Large intestine (tissue), 12 donors: ENCODE data around the gene ASB16. TPM values are rescaled to one million over a fixed set of nuclear protein-coding genes. Genes with fewer than 3 reads are reported as not detected.

Experiments used
- DNase-seq, 2 donors: peaks; one replicate each; pipeline versions ENCODE4 v3.0.0 to v3.0.0-alpha.2; 2013
- H3K27ac ChIP-seq: one replicate; pipeline ENCODE4 v1.5.1; 2013; ENCODE audit warnings: low read length
- H3K27me3 ChIP-seq: 2 replicates; pipeline ENCODE4 v1.6.1; 2013; ENCODE audit warnings: low read length; ENCODE audit not compliant: control insufficient read depth, insufficient read depth
- H3K36me3 ChIP-seq: 2 replicates; pipeline ENCODE4 v1.6.1; 2013; ENCODE audit warnings: low read length; ENCODE audit not compliant: control insufficient read depth, insufficient read depth
- H3K4me1 ChIP-seq: one replicate; pipeline ENCODE4 v1.6.1; 2013; ENCODE audit warnings: low read length; ENCODE audit not compliant: control insufficient read depth, insufficient read depth
- H3K4me3 ChIP-seq: one replicate; pipeline ENCODE4 v1.5.1; 2013; ENCODE audit warnings: low read length
- H3K9me3 ChIP-seq: one replicate; pipeline ENCODE4 v1.6.1; 2013; ENCODE audit warnings: mild to moderate bottlenecking, low read depth, low read length, moderate library complexity; ENCODE audit not compliant: control insufficient read depth
- WGBS: methylation state at CpG from one replicate; pipeline ENCODE4 v1.1.5; 2013; ENCODE audit warnings: low lambda C conversion rate; ENCODE audit not compliant: insufficient coverage; 5-methylcytosine and 5-hydroxymethylcytosine counted together
- long read RNA-seq, 11 donors: transcript quantifications; one replicate each; lab custom pipeline, GENCODE V29; 2026
- polyA plus RNA-seq: library from polyadenylated mRNA; unstranded; fragments of 120-200 nt; gene quantifications from one replicate; pipeline ENCODE4 v1.2.1, GENCODE V29; 2013

Gene ASB16, protein sequence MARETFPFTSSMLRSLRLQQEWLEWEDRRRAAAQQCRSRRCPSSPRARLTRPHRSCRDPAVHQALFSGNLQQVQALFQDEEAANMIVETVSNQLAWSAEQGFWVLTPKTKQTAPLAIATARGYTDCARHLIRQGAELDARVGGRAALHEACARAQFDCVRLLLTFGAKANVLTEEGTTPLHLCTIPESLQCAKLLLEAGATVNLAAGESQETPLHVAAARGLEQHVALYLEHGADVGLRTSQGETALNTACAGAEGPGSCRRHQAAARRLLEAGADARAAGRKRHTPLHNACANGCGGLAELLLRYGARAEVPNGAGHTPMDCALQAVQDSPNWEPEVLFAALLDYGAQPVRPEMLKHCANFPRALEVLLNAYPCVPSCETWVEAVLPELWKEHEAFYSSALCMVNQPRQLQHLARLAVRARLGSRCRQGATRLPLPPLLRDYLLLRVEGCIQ
- 2.5 TPM for polyA plus RNA-seq
- long read RNA-seq, donor 1 = 0 reads
- long read RNA-seq, donor 2 = 0 reads
- long read RNA-seq, donor 3 = 0 reads
- long read RNA-seq, donor 4 = 0 reads
- long read RNA-seq, donor 5 = 0 reads
- long read RNA-seq, donor 6 = 0 reads
- long read RNA-seq, donor 7 = 0 reads
- long read RNA-seq, donor 8 = 0 reads
- long read RNA-seq, donor 9 = 0 reads
- long read RNA-seq, donor 10 = 0 reads
- long read RNA-seq, donor 11 = 0 reads

DNA sequence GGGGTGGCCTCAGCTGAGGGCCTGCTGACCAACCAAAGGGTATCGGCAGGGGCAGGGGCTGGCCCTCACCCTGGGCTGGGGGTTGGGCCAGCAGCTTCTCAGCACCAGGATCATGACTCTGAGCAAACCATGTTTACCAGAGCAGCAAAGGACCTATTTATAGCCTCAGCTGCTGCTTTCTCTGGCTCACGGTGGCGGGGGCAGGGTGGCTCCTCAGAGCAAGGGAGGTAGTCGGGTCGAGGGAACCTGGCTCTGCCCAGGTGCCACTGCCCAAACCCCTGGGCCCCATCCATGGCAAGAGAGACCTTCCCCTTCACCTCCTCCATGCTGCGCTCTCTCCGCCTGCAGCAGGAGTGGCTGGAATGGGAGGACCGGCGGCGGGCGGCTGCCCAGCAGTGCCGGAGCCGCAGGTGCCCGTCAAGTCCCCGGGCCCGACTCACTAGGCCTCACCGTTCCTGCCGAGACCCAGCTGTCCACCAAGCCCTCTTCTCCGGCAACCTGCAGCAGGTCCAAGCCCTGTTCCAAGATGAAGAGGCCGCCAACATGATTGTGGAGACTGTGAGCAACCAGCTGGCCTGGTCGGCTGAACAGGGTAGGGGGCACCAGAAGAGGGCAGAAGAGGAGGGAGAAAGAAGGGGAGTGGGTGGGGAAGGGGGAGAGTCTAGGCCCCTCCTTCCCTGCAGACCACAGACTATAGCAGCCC is at the start of gene ASB16:
ASB16 (plus strand) TSS at position 206 of the 703 bp plus-strand sequence; CDS start at position 292, 86 bp downstream.
- DNase-seq = no peak
- 30% methylated on average over 2 of the region's 21 CpGs for WGBS

DNA sequence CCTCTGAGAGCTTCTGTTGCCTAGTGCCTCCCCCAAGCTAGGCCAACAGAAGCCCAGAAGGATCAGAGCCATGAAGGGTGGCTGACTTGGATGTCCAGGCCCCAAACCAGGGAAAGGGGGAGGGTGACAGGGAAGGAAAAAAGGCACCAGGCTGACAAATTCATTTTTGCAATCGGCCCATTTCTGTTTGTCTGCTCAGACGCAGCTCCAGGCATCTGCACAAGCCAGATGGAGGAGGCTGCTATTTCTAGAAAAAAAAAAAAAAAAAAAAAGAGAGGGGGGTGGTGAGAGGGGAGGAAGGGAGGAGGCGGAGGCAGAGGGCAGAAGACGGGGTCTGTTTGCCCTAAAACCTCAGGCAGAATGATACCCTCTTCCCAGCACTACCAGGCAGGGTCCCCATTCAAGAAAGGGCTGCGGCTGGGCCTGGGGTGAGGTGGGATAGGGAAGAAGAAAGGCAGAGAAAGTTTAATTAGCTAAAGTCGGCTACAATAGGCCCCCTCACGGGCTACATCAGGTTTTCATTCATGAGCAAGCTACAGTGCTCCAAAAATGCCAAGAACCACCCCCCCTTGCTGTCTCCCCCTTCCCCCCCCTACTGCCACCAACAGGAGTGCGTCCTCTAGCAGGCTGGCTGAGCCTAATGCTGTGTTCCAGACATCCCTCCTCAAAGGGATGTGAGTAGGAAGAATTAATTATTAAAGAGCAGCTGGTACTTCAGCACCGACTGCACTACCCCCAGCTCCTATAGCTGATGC is 49.5 kb upstream of the ASB16 start:
- no CpG with 5 or more reads among the region's 9 CpGs for WGBS
- Histone ChIP-seq H3K36me3 (peaks cover 18% of the 10 kb centered on the region), H3K27ac (no peak overlapping the region), H3K4me3 (no peak overlapping the region), H3K27me3 (no peaks in the 10 kb centered on the region), H3K4me1 (peaks cover 14% of the 10 kb centered on the region), H3K9me3 (no peaks in the 10 kb centered on the region)
- DNase-seq = no peak

More for the DNA sequence above, at the start of gene ASB16:
- peak within 1 kb of the TSS; percentile 28 for H3K27ac ChIP-seq
- peaks cover 10% of the 10 kb centered on the region for H3K4me1 ChIP-seq
- H3K27me3 ChIP-seq = peaks cover 7% of the 10 kb centered on the region
- H3K36me3 ChIP-seq = peaks cover 2% of the 10 kb centered on the region
- H3K4me3 ChIP-seq = no peak within 1 kb of the TSS
- H3K9me3 ChIP-seq = no peaks in the 10 kb centered on the region

DNA sequence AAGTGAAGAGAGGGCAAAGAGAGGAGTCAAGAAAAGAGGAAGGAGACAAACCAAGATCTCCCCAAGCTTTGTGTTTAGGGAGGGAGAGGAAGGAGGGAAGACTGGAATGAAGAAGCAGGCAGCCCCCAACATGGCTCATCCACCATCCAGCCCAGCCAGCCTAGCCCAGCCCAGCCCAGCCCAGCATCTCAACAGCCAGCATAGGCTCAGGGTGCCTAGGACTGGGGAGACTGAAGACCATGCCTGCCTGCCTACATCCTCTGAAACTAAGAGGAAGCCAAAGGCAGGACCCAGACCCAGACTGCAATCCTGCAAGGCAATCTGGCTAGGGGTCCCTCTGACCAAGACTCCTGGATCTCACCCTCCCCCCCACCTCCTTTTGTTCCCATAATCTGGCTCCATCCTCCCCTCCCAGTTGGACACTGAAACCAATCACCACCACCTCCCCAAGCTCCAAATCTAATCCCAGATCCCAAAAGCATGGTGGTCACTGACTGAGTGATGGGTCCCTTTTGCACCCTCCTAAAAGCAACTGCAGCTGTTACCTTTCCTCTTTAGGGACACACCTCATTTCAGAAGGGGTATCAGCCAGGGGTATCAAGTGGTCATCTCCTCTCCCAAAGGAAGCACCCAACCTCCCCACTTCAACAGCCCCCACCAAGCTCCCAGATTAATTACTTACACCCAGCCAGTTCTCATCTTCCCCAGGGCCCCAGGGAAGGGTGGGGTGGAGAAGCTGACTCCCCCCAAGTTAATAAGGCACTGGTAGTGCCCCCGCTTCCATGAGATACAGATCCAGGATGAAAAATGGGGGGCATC is 48.3 kb upstream of the ASB16 start:
- H3K27me3 ChIP-seq = no peaks in the 10 kb centered on the region
- H3K9me3 ChIP-seq = no peaks in the 10 kb centered on the region
- DNase-seq = no peak
- peak overlapping the region; percentile 69 for H3K4me3 ChIP-seq
- peaks cover 7% of the 10 kb centered on the region for H3K36me3 ChIP-seq
- peaks cover 14% of the 10 kb centered on the region for H3K4me1 ChIP-seq
- H3K27ac ChIP-seq = peak overlapping the region; percentile 44
- whole genome bisulfite sequencing = no CpG with 5 or more reads among the region's 1 CpG

DNA sequence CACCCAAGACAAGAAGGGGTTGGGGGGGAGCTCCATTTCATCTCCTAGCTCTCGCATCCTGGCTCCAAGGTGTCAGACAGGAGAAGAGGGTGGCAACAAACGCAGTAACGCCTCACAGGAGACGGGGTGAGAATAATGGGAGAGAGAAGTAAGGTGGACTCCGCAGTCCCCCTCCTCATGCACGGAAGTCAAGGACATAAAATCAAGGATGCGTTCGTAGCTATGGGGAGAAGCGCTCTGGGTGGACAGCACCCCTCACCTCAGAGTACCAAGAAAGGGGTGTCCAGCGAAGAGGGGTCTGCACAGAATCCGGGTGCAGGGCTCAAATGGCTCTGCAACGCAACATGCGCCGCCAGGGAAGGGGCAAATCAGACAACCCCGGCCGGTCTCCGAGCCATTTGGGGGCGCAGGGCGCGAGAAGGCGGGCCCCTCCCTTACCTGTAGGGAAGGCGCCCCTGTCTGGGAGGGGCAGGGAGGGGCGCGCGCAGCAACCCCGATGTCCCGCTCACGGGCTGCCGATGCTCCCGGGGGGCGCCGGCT is 47.6 kb upstream of the ASB16 start:
- Histone ChIP-seq H3K27me3 (no peaks in the 10 kb centered on the region), H3K9me3 (no peaks in the 10 kb centered on the region), H3K36me3 (peaks cover 3% of the 10 kb centered on the region), H3K4me1 (peaks cover 14% of the 10 kb centered on the region), H3K4me3 (peak overlapping the region; percentile 69), H3K27ac (peak overlapping the region; percentile 44)
- WGBS = no CpG with 5 or more reads among the region's 32 CpGs
- peak in 1 of 2 donors; percentile 31 for DNase-seq

DNA sequence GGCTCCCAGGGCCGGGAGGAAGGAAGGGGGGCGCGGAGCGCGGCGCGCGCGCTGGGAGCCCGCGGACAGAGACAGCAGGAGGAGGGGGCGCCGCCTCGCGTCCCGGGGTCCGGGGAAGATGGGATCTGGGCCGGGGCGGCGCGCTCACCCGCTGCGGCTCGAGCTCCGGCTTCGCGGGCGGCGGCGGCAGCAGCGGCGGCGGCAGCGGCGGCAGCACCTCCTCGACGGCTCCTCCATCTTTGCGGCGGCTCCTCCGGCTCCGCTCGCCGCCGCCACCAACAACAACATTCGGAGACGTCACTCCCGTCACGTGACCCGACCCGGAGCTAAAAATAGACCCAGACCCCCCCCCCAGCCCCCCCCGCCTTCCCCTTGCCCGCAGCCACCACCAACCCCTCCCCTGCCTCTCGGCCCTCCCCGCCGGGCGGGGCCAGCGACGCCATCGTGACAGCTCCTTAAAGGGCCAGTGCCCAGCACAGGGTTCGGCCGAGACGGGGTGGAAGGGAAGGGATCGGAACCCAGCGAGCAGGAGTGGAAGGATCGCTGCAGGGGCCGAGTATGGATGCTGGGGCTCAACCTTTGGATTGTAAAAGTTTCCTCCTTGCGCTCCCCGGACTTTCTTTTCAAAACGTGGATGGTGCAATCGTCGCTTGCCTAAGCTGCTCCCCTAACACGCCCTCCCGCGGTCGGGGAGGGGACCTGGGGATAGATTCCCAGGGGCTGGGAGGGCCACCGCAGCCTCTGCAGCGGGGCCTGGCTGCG is 47.0 kb upstream of the ASB16 start, which contains the start of gene HDAC5:
HDAC5 (minus strand) TSS at position 286 of the 762 bp plus-strand sequence. CDS start 6,126 bp downstream, outside the sequence.
- H3K4me3 ChIP-seq = peak within 1 kb of the TSS; percentile 69
- H3K4me1 ChIP-seq = peaks cover 14% of the 10 kb centered on the region
- H3K27me3 ChIP-seq = no peaks in the 10 kb centered on the region
- no CpG with 5 or more reads among the region's 78 CpGs for WGBS
- DNase-seq = peak; percentile 93 to 97
- peak within 1 kb of the TSS; percentile 86 for H3K27ac ChIP-seq
- H3K9me3 ChIP-seq = no peaks in the 10 kb centered on the region
- peaks cover 3% of the 10 kb centered on the region for H3K36me3 ChIP-seq

DNA sequence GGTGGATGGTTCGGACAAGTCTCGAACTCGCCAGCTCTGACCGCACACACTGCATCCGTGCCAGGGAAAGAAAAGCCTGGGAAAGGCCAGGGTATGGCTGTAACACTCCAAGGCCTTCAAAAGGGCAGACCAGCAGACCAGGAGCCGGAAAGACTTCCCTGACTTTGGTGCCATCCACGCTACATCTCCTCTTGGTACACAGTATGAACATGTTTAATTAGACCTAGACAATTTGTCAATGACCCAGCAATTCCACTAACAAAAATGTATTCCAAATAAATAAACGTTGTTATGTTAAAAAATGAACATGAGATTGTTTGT is 46.4 kb upstream of the ASB16 start:
- Histone ChIP-seq H3K27me3 (no peaks in the 10 kb centered on the region), H3K27ac (peak overlapping the region; percentile 86), H3K36me3 (peaks cover 3% of the 10 kb centered on the region), H3K4me1 (peaks cover 14% of the 10 kb centered on the region), H3K4me3 (peak overlapping the region; percentile 69), H3K9me3 (no peaks in the 10 kb centered on the region)
- no CpG with 5 or more reads among the region's 8 CpGs for WGBS
- no peak for DNase-seq

DNA sequence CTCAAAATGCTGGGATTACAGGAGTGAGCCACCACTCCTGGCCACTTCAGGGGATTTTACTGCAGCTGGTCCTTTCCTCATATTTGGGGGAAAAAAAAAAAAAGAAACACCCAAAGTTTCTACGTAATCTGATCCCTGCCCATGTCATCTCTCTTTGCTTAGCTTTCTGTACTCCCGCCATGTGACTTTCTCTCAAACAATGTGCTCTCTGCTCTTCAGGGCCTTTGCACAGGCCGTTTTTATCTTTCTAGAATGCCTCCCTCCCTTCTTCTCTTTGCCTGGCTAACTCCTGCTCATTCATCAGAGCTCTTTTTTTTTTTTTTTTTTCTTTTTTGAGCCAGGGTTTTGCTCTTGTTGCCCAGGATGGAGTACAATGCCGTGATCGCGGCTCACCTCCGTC is 42.1 kb upstream of the ASB16 start:
- H3K4me3 ChIP-seq = no peak overlapping the region
- DNase-seq = no peak
- 73% methylated on average over 3 of the region's 7 CpGs for WGBS

DNA sequence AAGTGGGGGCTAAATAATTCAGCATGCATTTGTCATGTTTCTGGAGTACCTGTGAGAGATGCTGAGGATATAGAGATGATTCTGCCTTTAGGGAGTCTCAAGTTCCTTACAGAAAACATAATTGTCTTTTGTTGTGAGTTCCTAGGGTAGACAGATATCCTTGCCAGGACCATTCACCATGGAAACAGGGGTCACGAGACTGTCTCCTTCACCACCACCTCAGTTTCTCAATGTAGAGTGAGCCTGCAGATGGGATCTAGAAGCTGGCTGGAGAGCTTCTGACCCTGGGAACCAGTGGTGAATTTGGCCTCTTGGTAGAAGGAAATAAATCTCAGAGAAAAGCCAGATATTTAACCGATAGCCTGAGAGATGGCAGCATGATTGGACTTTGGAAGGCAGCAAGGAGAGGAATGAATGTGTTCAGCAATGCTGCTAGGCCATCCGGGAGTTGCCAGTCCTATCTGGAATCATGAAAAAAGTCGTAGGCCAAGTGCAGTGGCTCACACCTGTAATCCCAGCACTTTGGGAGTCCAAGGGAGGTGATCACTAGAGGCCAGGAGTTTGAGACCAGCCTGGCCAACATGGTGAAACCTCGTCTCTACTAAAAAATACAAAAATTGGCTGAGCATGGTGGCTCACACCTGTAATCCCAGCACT is 39.7 kb upstream of the ASB16 start:
- peak; percentile 59 to 76 for DNase-seq

More for the DNA sequence above, 42.1 kb upstream of the ASB16 start:
- Histone ChIP-seq H3K9me3 (no peaks in the 10 kb centered on the region), H3K27ac (no peak overlapping the region), H3K27me3 (no peaks in the 10 kb centered on the region), H3K4me1 (peaks cover 4% of the 10 kb centered on the region), H3K36me3 (no peaks in the 10 kb centered on the region)

More for the DNA sequence above, 39.7 kb upstream of the ASB16 start:
- no CpG with 5 or more reads among the region's 5 CpGs for WGBS
- peaks cover 4% of the 10 kb centered on the region for H3K4me1 ChIP-seq
- H3K27me3 ChIP-seq = no peaks in the 10 kb centered on the region
- no peaks in the 10 kb centered on the region for H3K36me3 ChIP-seq
- peak overlapping the region; percentile 25 for H3K27ac ChIP-seq
- no peaks in the 10 kb centered on the region for H3K9me3 ChIP-seq
- no peak overlapping the region for H3K4me3 ChIP-seq
